IPS-18c (cell line): Measurements from ENCODE around the gene ZBTB34.

Source experiments
- H3K4me3 ChIP-seq: 2 replicates; pipeline ENCODE4 v1.7.0; 2013; ENCODE audit warnings: low read depth, mild to moderate bottlenecking, low read length, moderate library complexity; ENCODE audit not compliant: insufficient read depth
- H3K9me3 ChIP-seq: one replicate; pipeline ENCODE4 v1.6.1; 2013; ENCODE audit warnings: mild to moderate bottlenecking, low read length, moderate library complexity; ENCODE audit not compliant: control insufficient read depth, insufficient read depth

Gene ZBTB34

GRCh38 chr9:126838895-126839294 lies 21.5 kb upstream of the ZBTB34 start:
- H3K4me3 ChIP-seq, result no peak overlapping the region
- no peaks in the 10 kb centered on the region for H3K9me3 ChIP-seq

GRCh38 chr9:126839301-126839700 lies 21.1 kb upstream of the ZBTB34 start:
- H3K4me3 ChIP-seq, result no peak overlapping the region
- no peaks in the 10 kb centered on the region for H3K9me3 ChIP-seq

GRCh38 chr9:126842220-126842842 lies 18.1 kb upstream of the ZBTB34 start:
- Histone ChIP-seq H3K9me3 (no peaks in the 10 kb centered on the region), H3K4me3 (no peak overlapping the region)

- H3K9me3 ChIP-seq, result no peaks in the 10 kb centered on the region
- H3K4me3 ChIP-seq, result no peak overlapping the region
Measured at GRCh38 chr9:126842977-126843799, 17.3 kb upstream of the ZBTB34 start.

- Histone ChIP-seq H3K9me3 (no peaks in the 10 kb centered on the region), H3K4me3 (no peak overlapping the region)
Measured at GRCh38 chr9:126844085-126844484, 16.4 kb upstream of the ZBTB34 start.

GRCh38 chr9:126847051-126847450 lies 13.4 kb upstream of the ZBTB34 start:
- Histone ChIP-seq H3K9me3 (no peaks in the 10 kb centered on the region), H3K4me3 (no peak overlapping the region)

GRCh38 chr9:126849591-126850225 lies 10.7 kb upstream of the ZBTB34 start:
- Histone ChIP-seq H3K4me3 (no peak overlapping the region), H3K9me3 (no peaks in the 10 kb centered on the region)

- H3K9me3 ChIP-seq, result no peaks in the 10 kb centered on the region
- H3K4me3 ChIP-seq, result no peak overlapping the region
Measured at GRCh38 chr9:126851286-126851880, 9.1 kb upstream of the ZBTB34 start.

- Histone ChIP-seq H3K9me3 (no peaks in the 10 kb centered on the region), H3K4me3 (no peak overlapping the region)
Measured at GRCh38 chr9:126852086-126852688, 8.3 kb upstream of the ZBTB34 start.

- Histone ChIP-seq H3K4me3 (no peak overlapping the region), H3K9me3 (no peaks in the 10 kb centered on the region)
Measured at GRCh38 chr9:126853667-126854066, 6.8 kb upstream of the ZBTB34 start.

- no peak overlapping the region for H3K4me3 ChIP-seq
- H3K9me3 ChIP-seq, result no peaks in the 10 kb centered on the region
Measured at GRCh38 chr9:126854734-126855133, 5.7 kb upstream of the ZBTB34 start.

- Histone ChIP-seq H3K9me3 (no peaks in the 10 kb centered on the region), H3K4me3 (no peak overlapping the region)
Measured at GRCh38 chr9:126856326-126856877, 4.0 kb upstream of the ZBTB34 start.

- no peaks in the 10 kb centered on the region for H3K9me3 ChIP-seq
Measured at GRCh38 chr9:126857261-126857960, 3.0 kb upstream of the ZBTB34 start.

GRCh38 chr9:126859111-126859510 lies 1.3 kb upstream of the ZBTB34 start:
- Histone ChIP-seq H3K4me3 (no peak overlapping the region), H3K9me3 (no peaks in the 10 kb centered on the region)

More at GRCh38 chr9:126857261-126857960, 3.0 kb upstream of the ZBTB34 start:
- H3K4me3 ChIP-seq, result no peak overlapping the region

- peak overlapping the region; percentile 75 for H3K4me3 ChIP-seq
- H3K9me3 ChIP-seq, result no peaks in the 10 kb centered on the region
Measured at GRCh38 chr9:126860757-126861466, 473 bp downstream of the ZBTB34 start.

GRCh38 chr9:126861707-126862103 lies 1.3 kb downstream of the ZBTB34 start:
- peak overlapping the region; percentile 75 for H3K4me3 ChIP-seq
- no peaks in the 10 kb centered on the region for H3K9me3 ChIP-seq
